Measurements from ENCODE around the gene SMARCC1.
A peak's percentile ranks its signal among the peaks of the same experiment; 100 is the strongest.

Gene SMARCC1

DNA sequence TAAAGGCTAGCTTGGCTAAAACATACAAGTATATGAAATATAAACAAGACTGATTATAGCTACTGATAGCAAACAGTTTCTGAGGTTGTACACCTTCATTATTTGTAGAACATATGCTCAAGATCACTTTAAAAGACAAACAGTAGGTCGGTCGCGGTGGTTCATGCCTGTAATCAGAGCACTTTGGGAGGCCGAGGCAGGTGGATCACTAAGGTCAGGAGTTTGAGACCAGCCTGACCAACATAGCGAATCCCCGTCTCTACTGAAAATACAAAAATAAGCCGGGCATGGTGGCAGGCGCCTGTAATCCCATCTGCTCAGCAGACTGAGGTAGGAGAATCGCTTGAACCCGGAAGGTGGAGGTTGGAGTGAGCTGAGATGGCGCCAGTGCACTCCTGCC lies 80.3 kb downstream of the SMARCC1 start:
- no peak for DNase-seq (ENCODE audit: low spot score)

DNA sequence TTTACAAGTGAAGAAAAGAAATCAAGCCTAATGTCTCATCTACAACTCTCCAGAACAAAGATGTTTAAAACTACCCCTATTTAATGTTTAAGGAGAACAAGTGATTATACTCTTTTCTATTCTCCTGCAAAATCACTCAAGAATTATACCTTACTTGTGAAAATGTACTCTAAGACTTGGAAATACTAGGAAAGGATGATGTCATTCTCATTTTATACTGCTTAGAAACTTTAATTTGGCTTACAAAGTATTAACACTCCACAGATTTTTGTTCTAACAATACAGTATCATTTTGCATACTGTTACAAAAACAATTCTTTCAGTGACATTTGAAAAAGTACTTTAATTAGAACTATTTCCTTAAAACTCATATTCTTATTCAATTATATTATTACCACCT lies 89.5 kb downstream of the SMARCC1 start:
- DNase-seq (ENCODE audit: low spot score): no peak

GRCh38 chr3:47688488-47688887 lies 93.2 kb downstream of the SMARCC1 start:
- no peak for DNase-seq (ENCODE audit: low spot score)

GRCh38 chr3:47685037-47685436 lies 96.7 kb downstream of the SMARCC1 start:
- no peak for DNase-seq (ENCODE audit: low spot score)

DNA sequence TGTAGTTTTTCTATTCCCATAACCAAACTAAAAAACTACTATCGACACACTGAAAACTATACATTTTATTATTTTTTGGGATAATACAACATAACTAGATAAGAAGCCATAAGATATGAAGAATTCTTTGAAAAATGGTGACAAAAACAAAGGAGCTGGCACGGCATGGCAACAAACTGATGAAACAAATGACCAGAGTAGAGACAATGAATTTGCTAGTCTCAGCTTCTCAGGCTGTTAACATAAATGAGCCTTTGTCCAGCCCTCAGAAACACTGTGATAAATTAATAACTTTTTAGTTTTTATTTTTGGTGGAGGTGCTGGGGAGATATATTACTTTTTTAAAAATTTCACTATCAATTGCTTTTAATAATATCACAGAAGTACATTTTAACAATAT lies 100.7 kb downstream of the SMARCC1 start:
- DNase-seq (ENCODE audit: low spot score): no peak

DNA sequence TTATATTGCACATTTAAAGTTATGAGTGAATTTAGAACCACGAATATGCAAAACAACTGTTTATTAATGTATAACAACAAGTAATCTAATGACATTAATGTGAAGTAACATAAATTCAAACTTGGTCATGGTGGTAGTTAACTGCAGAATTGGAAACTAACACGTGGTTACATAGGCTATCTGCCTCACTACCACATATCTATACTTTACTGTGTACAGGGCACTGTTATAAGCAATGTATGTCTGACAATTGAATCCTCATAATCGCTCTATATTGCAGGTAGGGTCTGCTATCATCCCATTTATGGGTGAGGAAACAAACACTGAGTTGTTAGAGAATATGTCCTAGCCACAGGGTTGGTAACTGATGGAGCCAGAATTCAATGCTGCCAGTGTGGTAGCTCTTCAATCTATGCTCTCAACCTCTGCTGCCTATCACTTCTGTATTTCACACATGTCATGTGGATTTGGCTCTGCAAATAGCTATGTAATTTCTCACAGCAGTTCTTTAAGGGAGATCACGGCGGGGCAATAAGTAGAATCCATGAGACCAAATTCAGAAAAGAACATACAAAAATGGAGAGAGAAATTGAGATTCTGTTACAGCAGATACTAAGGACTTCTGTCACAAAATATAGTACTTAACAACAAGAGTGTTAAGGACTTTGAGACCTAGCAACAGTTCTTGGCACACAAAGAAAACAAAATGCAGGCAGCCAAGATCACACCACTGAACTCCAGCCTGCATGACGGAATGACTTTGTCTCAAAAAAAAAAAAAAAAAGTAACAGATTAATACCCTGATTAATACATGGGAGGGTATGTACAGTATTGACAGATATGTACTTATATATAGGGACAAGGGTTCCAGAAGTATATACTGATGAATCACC lies 103.0 kb downstream of the SMARCC1 start:
- DNase-seq (ENCODE audit: low spot score): no peak

DNA sequence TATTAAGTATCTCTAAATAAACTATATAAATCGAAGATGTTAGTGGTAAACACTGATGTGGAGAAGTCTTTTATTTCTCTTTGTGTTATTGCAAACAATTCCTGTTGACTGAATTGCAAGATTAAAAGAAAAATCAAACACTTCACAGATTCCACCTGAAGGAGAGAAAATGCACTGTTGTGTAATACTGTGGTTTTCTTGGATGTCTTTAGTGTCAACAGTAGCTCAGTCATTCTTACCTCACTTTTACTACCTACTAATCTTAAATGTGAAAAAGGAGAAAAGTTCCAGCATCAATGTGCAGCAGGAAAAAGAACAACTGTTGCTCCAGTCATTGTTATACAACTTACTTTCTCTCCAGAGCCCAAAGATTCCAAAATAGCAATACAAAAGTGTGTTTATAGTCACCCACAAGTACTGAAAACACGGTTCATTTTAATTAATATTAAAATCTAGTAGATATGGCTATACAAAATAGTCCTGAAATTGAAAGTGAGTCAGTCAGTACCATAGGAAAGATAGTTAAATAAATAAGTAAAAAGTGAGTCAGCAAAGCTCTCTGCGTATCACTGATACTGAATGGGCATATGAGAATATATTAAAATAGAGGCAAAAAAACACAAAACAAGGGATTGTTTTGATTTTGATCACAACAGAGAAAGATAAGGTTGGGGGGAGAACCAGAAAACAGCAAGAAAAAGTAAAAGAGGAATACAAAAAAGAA lies 112.5 kb downstream of the SMARCC1 start:
- no peak for DNase-seq (ENCODE audit: low spot score)

- DNase-seq (ENCODE audit: low spot score): no peak
Observed at GRCh38 chr3:47666118-47666517, 115.6 kb downstream of the SMARCC1 start.

- peak; percentile 34 for DNase-seq (ENCODE audit: low spot score)
Observed at GRCh38 chr3:47664519-47664918, 117.2 kb downstream of the SMARCC1 start.

DNA sequence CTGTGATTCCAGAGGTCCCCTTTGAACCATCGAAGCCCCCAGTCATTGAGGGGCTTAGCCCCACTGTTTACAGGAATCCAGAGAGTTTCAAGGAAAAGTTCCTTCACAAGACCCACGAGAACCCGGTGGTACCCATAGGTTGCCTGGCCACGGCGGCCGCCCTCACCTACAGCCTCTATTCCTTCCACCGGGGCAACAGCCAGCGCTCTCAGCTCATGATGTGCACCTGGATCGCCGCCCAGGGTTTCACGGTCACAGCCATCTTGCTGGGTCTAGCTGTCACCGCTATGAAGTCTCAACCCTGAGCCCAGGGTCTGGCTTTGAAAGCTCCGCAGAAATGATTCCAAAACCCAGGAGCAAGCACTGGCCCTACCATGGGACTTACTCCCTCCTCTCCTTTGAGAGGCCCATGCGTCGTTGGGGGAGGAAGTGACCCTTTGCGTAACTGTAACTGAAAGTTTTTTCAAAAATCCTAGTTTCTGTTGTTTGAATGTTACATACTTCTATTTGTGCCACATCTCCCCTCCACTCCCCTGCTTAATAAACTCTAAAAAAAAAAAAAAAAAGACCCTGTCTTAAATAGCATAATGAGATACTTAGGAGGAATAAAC lies 118.0 kb downstream of the SMARCC1 start:
- DNase-seq (ENCODE audit: low spot score): peak; percentile 31

DNA sequence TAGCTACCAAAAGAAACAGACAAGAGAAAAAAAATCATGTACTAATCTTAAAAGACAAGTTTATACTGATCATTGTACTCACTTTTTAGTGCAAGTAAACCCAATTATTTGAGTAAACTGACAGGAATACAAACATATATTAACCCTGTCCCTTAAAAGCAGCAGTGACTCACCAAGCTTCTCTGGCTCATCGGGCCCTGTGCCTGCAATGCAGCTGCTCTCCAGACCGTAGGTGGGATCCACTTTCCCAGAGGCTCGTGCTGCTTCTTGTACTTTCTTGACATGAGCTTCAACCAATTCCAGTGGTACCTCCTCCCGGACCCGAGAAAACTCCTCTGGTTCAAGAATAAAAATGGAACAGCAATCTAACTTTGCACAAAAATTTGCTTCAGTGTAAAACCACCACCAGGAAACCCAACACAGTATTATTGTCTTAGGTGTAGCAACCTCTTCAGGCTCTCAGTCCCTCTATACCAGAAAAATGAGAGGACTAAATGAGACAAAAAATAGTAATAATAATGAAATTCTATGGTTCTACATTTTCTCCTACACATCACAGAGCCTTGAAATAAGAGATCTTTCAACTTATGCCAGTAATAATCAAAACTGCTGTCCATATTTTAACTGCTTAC lies 120.5 kb downstream of the SMARCC1 start:
- peak; percentile 9 for DNase-seq (ENCODE audit: low spot score)

DNA sequence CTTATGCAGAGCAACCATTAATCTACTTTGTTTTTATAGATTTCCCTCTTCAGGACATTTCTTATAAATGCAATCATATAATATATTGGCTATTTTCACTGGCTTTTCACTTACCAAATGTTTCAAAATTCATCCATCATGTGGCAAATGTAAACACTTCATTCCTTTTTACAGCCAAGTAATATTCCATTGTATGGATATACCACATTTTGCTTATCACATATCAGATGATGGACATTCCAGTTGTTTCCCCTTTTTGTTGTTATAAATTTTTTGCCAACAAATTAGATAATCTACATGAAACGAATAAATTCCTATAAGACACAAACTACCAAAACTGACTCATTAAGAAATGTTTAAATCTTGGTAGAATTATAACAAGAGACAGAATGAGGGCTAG lies 123.2 kb downstream of the SMARCC1 start:
- DNase-seq (ENCODE audit: low spot score): no peak

DNA sequence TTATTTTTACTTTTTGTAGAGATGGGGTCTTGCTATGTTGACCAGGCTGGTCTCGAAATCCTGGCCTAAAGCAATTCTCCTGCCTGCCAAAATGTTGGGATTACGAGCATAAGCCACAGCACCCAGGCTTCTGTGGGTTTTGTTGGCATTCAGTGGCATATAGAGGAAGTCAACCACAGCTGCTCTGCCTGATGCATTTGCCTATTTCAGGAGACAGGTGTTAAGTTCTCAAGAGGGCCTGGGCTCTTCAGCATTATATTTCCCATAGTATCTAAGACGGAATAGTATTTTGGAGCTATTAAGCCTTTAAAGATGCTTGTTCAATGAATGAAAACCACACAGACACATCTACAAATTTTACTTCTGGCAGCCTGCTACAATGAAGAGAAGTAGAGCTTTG lies 129.6 kb downstream of the SMARCC1 start:
- no peak for DNase-seq (ENCODE audit: low spot score)

GRCh38 chr3:47650294-47650693 lies 131.4 kb downstream of the SMARCC1 start:
- no peak for DNase-seq (ENCODE audit: low spot score)

DNA sequence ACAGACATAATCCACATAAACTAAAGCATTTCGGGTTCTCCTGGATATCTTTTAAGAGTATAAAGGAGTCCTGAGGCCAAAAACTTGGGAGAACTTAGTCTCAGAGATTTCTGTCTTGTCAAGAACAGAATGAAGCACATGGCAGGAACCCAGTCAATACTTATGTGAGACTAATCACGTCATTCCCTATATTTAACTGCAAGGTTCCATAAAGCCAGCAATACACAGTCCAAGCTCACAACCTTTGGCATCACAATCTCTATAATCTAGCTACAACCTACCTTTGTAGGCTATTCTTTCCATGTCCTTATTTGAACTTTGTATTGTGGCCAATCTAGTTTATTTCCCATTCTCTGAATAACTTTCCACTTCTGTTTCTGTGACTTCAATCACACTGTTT lies 134.1 kb downstream of the SMARCC1 start:
- no peak for DNase-seq (ENCODE audit: low spot score)

DNA sequence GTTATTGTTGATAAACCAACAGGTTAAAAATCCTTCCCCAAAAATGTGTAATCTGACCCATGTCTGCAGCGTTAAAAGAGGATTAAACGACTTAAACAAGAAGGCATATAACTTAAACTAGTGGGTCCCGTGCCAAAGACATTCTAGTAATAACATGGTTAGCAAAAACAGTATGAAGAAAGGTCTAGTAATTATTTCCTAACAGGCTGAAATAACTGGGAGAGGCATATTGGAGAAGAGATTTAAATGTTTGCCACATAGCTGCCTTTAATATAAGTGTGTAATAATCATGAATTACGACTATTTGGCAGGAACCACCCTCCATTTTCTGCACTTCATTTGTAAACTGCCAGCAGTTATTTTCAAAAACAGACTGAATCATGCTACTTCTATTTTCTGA lies 135.3 kb downstream of the SMARCC1 start:
- DNase-seq (ENCODE audit: low spot score): no peak

- DNase-seq (ENCODE audit: low spot score): no peak
Observed at GRCh38 chr3:47645551-47645950, 136.1 kb downstream of the SMARCC1 start.

- no peak for DNase-seq (ENCODE audit: low spot score)
Observed at GRCh38 chr3:47643092-47643491, 138.6 kb downstream of the SMARCC1 start.

DNA sequence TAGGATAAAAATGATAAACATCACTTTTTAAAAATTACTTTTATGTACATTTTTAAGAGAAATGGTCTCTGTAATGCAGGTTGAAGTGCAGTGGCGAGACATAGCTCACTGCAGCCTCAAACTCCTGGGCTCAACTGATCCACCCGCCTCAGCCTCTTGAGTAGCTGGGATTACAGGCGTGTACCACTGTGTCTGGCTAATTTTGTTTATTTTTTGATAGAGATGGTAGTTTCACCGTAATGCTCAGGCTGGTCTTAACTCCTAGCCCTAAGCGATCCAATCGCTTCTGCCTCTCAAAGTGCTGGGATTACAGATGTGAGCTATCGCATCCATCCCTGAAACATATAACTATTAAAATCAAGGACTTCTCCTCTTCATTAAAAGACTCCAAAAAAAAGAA lies 140.0 kb downstream of the SMARCC1 start:
- no peak for DNase-seq (ENCODE audit: low spot score)

- no peak for DNase-seq (ENCODE audit: low spot score)
Observed at GRCh38 chr3:47636921-47637320, 144.8 kb downstream of the SMARCC1 start.

DNA sequence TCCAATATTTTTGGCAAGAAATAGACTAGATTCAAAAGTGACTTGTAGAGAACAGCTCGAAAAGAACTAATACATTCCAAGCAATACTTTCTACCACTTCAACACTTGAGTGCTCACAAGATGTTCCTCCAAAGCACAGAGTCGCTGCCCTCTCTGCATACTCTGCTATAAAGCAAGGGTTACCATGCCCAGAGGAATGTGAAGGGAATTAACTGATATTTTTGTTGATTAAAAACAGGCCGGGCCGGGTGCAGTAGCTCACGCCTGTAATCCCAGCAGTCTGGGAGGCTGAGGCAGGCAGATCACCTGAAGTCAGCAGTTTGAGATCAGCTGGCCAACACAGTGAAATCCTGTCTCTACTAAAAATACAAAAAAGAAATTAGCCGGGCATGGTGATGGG lies 145.5 kb downstream of the SMARCC1 start:
- DNase-seq (ENCODE audit: low spot score): no peak

GRCh38 chr3:47635536-47635935 lies 146.2 kb downstream of the SMARCC1 start:
- no peak for DNase-seq (ENCODE audit: low spot score)

GRCh38 chr3:47634996-47635395 lies 146.7 kb downstream of the SMARCC1 start:
- no peak for DNase-seq (ENCODE audit: low spot score)

Data from cerebellar cortex (tissue), 1 donor.